Brain microvascular endothelial cell (primary cell): ENCODE measurements around the gene CEP131.

ENCODE experiments used
- DNase-seq: peaks from one replicate; pipeline ENCODE4 v3.0.0-alpha.2; 2020
- H3K27ac ChIP-seq: fragments of 250-450 bp; sonication (Bioruptor Pico); 2 replicates; pipeline ENCODE4 v1.5.1; 2020; ENCODE audit warnings: mild to moderate bottlenecking, moderate library complexity
- H3K27me3 ChIP-seq: fragments of 250-450 bp; sonication (Bioruptor Pico); replicated peaks from 2 replicates; pipeline ENCODE4 v1.5.1; 2020; ENCODE audit warnings: mild to moderate bottlenecking
- H3K36me3 ChIP-seq: fragments of 250-450 bp; sonication (Bioruptor Pico); replicated peaks from 2 replicates; pipeline ENCODE4 v1.5.1; 2020; ENCODE audit warnings: mild to moderate bottlenecking
- H3K4me3 ChIP-seq: 2 replicates; pipeline ENCODE4 v1.5.1; 2011; ENCODE audit warnings: low read depth, mild to moderate bottlenecking, control low read depth, low read length, moderate library complexity
- in situ Hi-C: cut with HindIII; loops from 2 replicates; pipeline ENCODE4 v1.10.0; 2017; ENCODE audit warnings: low sequenced_read_pairs, low pct_ligation_motif_present
- TF ChIP-seq, protein P1 (sequence below): IDR thresholded peaks from 2 replicates; pipeline ENCODE4 v1.5.1; 2011; ENCODE audit warnings: low read depth, mild to moderate bottlenecking, moderate library complexity, low read length, control low read depth, inconsistent platforms; ENCODE audit errors: missing control alignments

The CEP131 gene

GRCh38 chr17:81235822-81236740, 13.3 kb upstream of the CEP131 start:
- no peak for DNase-seq
- Histone ChIP-seq H3K4me3 (no peak overlapping the region), H3K27ac (no peak overlapping the region), H3K36me3 (peaks cover 19% of the 10 kb centered on the region), H3K27me3 (no peaks in the 10 kb centered on the region)
- TF ChIP-seq, protein P1, sequence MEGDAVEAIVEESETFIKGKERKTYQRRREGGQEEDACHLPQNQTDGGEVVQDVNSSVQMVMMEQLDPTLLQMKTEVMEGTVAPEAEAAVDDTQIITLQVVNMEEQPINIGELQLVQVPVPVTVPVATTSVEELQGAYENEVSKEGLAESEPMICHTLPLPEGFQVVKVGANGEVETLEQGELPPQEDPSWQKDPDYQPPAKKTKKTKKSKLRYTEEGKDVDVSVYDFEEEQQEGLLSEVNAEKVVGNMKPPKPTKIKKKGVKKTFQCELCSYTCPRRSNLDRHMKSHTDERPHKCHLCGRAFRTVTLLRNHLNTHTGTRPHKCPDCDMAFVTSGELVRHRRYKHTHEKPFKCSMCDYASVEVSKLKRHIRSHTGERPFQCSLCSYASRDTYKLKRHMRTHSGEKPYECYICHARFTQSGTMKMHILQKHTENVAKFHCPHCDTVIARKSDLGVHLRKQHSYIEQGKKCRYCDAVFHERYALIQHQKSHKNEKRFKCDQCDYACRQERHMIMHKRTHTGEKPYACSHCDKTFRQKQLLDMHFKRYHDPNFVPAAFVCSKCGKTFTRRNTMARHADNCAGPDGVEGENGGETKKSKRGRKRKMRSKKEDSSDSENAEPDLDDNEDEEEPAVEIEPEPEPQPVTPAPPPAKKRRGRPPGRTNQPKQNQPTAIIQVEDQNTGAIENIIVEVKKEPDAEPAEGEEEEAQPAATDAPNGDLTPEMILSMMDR, result no peak
- in situ Hi-C loops, result no loop called here

- TF ChIP-seq, protein P1, result no peak
- Histone ChIP-seq H3K27ac (no peak overlapping the region), H3K27me3 (no peaks in the 10 kb centered on the region), H3K4me3 (no peak overlapping the region), H3K36me3 (peaks cover 24% of the 10 kb centered on the region)
- DNase-seq, result no peak
- in situ Hi-C loops, result no loop called here
These were observed 12.4 kb upstream of the CEP131 start for GRCh38 chr17:81234940-81235821.

DNA sequence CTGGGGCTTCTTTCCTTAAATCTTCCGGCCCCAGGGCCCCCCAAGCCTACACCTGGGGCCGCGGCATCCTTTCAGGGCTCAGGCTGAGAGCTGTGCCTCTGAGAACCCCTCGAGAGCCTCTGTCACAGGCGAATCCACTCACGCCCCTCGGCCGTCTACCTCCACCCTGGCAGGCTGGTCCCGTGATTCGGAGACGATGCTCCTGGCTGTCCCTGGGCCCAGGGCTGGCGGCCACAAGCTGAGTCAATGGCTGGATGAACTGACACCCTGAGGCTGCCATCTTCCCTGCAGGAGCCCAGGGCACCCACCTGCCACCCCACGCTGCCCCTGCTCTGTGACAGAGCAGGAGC, 11.7 kb upstream of the CEP131 start:
- Histone ChIP-seq H3K4me3 (no peak overlapping the region), H3K36me3 (peaks cover 31% of the 10 kb centered on the region), H3K27me3 (no peaks in the 10 kb centered on the region), H3K27ac (no peak overlapping the region)
- TF ChIP-seq, protein P1, result no peak
- in situ Hi-C loops, result no loop called here
- DNase-seq, result no peak

- TF ChIP-seq, protein P1, result no peak
- peaks cover 31% of the 10 kb centered on the region for H3K36me3 ChIP-seq
These were observed 11.2 kb upstream of the CEP131 start for GRCh38 chr17:81233811-81234505.

DNA sequence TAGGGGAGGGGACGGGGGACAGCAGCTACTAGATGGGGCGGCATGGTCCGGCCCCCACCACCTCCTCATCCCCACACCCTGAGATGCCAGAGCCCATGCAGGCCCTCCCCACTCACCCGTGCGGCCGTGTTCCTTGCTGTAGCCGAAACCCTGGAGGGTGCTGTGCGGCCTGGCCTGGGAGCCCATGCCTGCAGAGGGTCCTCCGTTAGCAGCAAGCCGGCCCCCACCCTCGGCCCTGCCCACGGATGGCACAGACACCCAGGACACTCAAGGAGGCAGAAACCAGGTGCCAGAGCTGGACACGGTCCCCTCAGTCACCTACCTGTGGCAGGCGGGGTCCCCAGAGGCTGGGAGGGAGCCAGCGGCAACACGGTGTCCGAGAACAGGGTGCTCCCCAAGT, 10.6 kb upstream of the CEP131 start:
- H3K27me3 ChIP-seq, result no peaks in the 10 kb centered on the region
- H3K4me3 ChIP-seq, result no peak overlapping the region
- H3K27ac ChIP-seq, result no peak overlapping the region
- in situ Hi-C loops, result no loop called here
- peaks cover 33% of the 10 kb centered on the region for H3K36me3 ChIP-seq
- TF ChIP-seq, protein P1, result no peak
- DNase-seq, result no peak

More at GRCh38 chr17:81233811-81234505, 11.2 kb upstream of the CEP131 start:
- no peak overlapping the region for H3K4me3 ChIP-seq
- no peak overlapping the region for H3K27ac ChIP-seq
- no peaks in the 10 kb centered on the region for H3K27me3 ChIP-seq
- DNase-seq, result no peak
- in situ Hi-C loops, result no loop called here
